Small intestine (tissue), 7 donors: ENCODE results near the gene NOS3. TPM values are rescaled to one million over a fixed set of nuclear protein-coding genes. Genes with fewer than 3 reads are reported as not detected.
"Not testable (repeated sequence)": the region's sequence is repeated elsewhere in the genome, so short reads cannot be mapped to it uniquely, and the experiment has no call there.

Experiments
- DNase-seq, 2 donors: peaks; one replicate each; pipeline versions ENCODE4 v3.0.0 to v3.0.0-alpha.2; 2013
- FAIRE-seq: peaks from 2 replicates; lab custom pipeline; 2012; peaks lifted over from hg19 to GRCh38; lab: Jason Lieb, UNC
- H3K27ac ChIP-seq, 3 donors: one replicate each; pipeline ENCODE4 v1.5.1; 2013; ENCODE audit warnings: low read length in 2 of 3, mild to moderate bottlenecking in 2 of 3, control low read depth in 1 of 3, inconsistent platforms in 1 of 3, low read depth in 1 of 3, moderate library complexity in 1 of 3
- H3K27me3 ChIP-seq, 3 donors: one replicate each; pipeline ENCODE4 v1.6.1; 2013; ENCODE audit warnings: low read length in 3 of 3, inconsistent platforms in 1 of 3; ENCODE audit not compliant: control insufficient read depth in 3 of 3, insufficient read depth in 3 of 3
- H3K36me3 ChIP-seq, 3 donors: one replicate each; pipeline ENCODE4 v1.6.1; 2013; ENCODE audit warnings: low read length in 3 of 3, inconsistent platforms in 1 of 3, low read depth in 1 of 3, mild to moderate bottlenecking in 1 of 3, moderate library complexity in 1 of 3; ENCODE audit not compliant: control insufficient read depth in 3 of 3, insufficient read depth in 2 of 3
- H3K4me1 ChIP-seq, 3 donors: one replicate each; pipeline ENCODE4 v1.6.1; 2013; ENCODE audit warnings: low read length in 2 of 3, inconsistent platforms in 1 of 3, low read depth in 1 of 3, mild to moderate bottlenecking in 1 of 3, moderate library complexity in 1 of 3; ENCODE audit not compliant: control insufficient read depth in 3 of 3, insufficient read depth in 2 of 3
- H3K4me3 ChIP-seq, 3 donors: one replicate each; pipeline ENCODE4 v1.5.1; 2013; ENCODE audit warnings: low read length in 3 of 3, control low read depth in 1 of 3, inconsistent platforms in 1 of 3, low read depth in 1 of 3, mild to moderate bottlenecking in 1 of 3, moderate library complexity in 1 of 3
- H3K9me3 ChIP-seq, 2 donors: one replicate each; pipeline ENCODE4 v1.6.1; 2013; ENCODE audit warnings: low read depth in 1 of 2, low read length in 1 of 2; ENCODE audit not compliant: control insufficient read depth in 2 of 2, insufficient read depth in 1 of 2
- WGBS, 3 donors: extraction: QIAGEN DNeasy Blood & Tissue Kit; methylation state at CpG; one replicate each; pipeline ENCODE4 v1.1.7; 2013; 5-methylcytosine and 5-hydroxymethylcytosine counted together
- polyA plus RNA-seq, 4 donors: library from polyadenylated mRNA; stranded (reverse) in 3 of 4; unstranded in 1 of 4; fragments of 200-250 nt in 3 of 4; fragments of 120-200 nt in 1 of 4; gene quantifications; one replicate each; pipeline versions ENCODE4 v1.2.1 to v1.2.3, GENCODE V29; 2013
- donor health status: healthy with polysubstance abuse.
- donor health status: control.
- donor health status: control.
- donor health status: Bipolar disorder and iron deficiency.
- donor health status: healthy.

The NOS3 gene
- polyA plus RNA-seq, 4 donors: 0.45 to 14.7 (median 4.7) TPM

DNA sequence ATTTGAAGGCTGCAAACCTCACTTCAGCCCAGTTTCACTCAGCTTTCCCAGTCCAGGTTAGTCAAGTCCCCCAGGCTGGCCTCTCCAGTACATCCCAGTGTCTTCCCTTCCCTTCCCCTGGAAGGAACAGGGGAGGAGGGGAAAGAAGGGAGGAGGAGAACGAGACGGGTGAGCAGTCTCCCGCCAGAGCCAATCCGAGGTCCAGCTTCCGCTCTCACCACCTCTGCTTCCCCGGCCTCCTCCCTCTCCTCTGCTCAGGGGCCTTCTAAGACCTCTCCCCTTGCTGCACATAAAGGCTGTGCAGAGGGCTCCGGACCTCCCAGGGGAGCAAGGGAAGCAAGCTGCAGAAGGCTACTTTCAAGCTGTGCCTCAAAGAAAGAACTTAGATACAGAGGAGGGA, 29.4 kb downstream of the NOS3 start:
- Histone ChIP-seq H3K27me3 (peaks cover 3 to 44% (median 10%) of the 10 kb centered on the region in 3 donors), H3K4me1 (peaks cover 0 to 17% (median 2%) of the 10 kb centered on the region in 3 donors), H3K4me3 (no peak overlapping the region), H3K36me3 (no peaks in the 10 kb centered on the region), H3K27ac (no peak overlapping the region), H3K9me3 (no peaks in the 10 kb centered on the region)
- FAIRE-seq (no peak), DNase-seq (no peak)
- 56 to 59% (median 58%) methylated on average over 7 of the region's 7 CpGs for WGBS, 3 donors

DNA sequence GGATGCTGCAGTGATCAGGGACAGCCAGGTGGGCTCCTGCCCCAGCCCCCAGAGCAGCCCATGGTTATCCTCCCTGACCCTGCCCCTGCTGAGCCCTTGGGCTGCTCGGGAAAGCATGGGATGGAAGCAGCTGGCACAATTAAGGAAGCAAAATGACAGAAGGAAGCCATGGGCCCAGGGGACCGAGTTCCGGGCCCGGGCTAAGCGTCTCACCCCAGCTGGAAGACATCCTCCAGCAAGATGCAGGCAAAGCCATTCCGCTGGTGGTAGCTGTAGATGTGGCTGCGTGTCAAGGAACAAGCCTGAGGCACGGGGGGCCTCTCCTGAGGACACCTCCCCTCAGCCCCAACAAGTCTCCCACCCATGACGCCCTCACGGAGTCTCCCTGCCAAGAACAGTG, 32.4 kb downstream of the NOS3 start:
- FAIRE-seq (no peak), DNase-seq (no peak)
- WGBS, 3 donors: 78 to 82% (median 82%) methylated on average over 10 of the region's 10 CpGs
- no peaks in the 10 kb centered on the region for H3K36me3 ChIP-seq
- peaks cover 0 to 18% (median 2%) of the 10 kb centered on the region in 3 donors for H3K4me1 ChIP-seq
- peaks cover 3 to 30% (median 10%) of the 10 kb centered on the region in 3 donors for H3K27me3 ChIP-seq
- H3K9me3 ChIP-seq: no peaks in the 10 kb centered on the region
- no peak overlapping the region for H3K27ac ChIP-seq
- H3K4me3 ChIP-seq: no peak overlapping the region

DNA sequence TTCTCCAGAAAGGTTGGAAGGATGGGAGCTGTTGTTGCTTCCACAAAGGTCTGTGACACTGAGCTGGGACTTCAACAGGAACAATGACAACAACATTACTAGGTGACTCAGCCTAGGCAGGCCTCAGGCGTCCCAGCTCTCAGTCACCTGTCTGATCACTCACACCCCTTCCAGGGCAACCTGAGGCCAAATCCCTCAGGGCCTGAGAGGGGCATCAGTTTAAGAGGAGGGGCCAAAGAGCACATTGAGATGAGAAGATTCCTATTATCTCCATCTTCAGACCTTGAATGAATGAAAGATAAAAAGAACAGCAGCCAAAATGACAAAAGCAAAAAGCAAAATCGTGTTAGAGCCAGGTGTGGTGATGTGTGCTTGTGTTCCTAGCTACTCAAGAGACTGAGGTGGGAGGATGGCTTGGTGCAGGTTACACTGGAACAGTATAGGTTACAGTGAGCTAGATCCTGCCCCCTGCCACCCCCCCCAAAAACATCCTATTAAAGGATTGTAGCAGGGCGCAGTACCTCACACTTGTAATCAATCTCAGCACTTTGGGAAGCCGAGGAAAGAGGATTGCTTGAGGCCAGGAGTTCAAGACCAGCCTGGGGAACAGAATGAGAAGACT, 33.7 kb downstream of the NOS3 start, which contains the start of gene ATG9B:
Gene ATG9B, minus strand, starts transcription at position 60 of the 622 bp plus-strand sequence. CDS start 71 bp downstream, outside the sequence.
- Histone ChIP-seq H3K9me3 (no peaks in the 10 kb centered on the region), H3K4me1 (peaks cover 0 to 16% (median 0%) of the 10 kb centered on the region in 3 donors), H3K27ac (no peak within 1 kb of the TSS), H3K27me3 (peaks cover 0 to 18% (median 5%) of the 10 kb centered on the region in 3 donors), H3K4me3 (no peak within 1 kb of the TSS), H3K36me3 (no peaks in the 10 kb centered on the region)
- 70 to 73% (median 73%) methylated on average over 4 of the region's 4 CpGs for WGBS, 3 donors
- DNase-seq: no peak
- no peak for FAIRE-seq

DNA sequence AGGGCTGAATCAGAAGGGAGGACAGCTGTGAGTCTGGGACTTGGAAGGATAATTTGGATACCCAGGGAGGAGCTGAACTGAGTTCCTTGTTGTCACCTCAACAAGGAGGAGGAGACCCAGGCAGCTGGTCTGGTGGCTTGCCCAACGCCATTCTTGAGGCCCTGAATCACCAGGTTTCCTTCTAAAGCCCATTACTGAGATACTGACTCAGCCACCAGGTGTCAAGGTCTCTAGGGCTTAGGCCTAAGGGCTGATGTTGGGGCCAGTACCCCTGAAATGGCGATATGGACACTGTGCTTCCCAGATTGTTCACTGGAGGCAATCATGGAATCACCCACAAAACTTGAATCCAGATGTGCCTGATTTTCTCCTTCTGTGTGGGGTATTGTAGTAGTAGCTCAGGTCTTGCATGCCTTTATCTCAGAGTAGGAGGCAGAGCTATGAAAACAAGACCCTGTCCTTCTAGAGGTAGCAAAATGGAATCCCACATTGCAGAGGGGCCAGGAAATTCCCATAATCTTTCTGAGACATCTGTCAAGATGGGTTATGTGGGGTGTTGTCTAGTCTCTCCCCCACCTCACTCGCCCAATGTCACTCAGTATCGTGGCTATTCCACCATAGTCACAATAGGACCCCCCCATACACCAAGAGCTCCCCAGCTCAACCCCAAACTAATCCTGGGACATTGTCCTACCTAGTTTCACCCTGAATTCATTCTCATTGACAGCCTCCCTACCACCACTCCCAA, 35.3 kb downstream of the NOS3 start:
- peaks cover 0 to 2% (median 0%) of the 10 kb centered on the region in 3 donors for H3K27me3 ChIP-seq
- H3K9me3 ChIP-seq: no peaks in the 10 kb centered on the region
- no peak for FAIRE-seq
- 83 to 86% (median 86%) methylated on average over 4 of the region's 4 CpGs for WGBS, 3 donors
- no peak for DNase-seq
- peaks cover 0 to 16% (median 0%) of the 10 kb centered on the region in 3 donors for H3K4me1 ChIP-seq
- no peak overlapping the region for H3K4me3 ChIP-seq
- no peaks in the 10 kb centered on the region for H3K36me3 ChIP-seq
- H3K27ac ChIP-seq: no peak overlapping the region

DNA sequence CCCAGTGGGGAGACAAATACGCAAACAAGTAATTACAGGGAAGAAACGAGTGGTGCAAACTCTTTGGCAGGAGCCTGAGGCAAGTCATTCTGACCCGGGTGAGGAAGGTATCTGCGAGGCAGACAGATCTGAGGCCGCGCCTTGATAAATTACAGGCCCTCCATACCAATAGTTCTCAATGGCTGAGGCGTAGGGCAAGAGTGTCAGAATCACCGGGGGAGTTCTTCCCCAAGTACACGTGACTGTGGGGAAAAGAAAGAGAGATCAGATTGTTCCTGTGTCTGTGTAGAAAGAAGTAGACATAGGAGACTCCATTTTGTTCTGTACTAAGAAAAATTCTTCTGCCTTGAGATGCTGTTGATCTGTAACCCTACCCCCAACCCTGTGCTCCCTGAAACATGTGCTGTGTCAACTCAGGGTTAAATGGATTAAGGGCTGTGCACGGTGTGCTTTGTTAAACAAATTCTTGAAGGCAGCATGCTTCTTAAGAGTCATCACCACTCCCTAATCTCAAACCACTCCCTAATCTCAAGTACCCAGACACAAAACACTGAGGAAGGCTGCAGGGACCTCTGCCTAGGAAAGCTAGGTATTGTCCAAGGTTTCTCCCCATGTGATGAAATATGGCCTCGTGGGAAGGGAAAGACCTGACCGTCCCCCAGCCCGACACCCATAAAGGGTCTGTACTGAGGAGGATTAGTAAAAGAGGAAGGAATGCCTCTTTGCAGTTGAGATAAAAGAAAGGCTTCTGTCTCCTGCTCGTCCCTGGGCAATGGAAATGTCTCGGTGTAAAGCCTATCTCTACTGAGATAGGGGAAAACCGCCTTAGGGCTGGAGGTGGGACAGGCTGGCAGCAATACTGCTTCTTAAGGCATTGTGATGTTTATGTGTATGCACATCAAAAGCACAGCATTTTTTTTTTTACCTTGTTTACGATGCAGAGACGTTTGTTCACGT, 36.2 kb downstream of the NOS3 start:
- H3K36me3 ChIP-seq, FAIRE-seq, H3K4me3 ChIP-seq, H3K27me3 ChIP-seq, H3K9me3 ChIP-seq: not testable (repeated sequence)
- H3K27ac ChIP-seq: peak overlapping the region in 2 of 3 donors; percentile 82 to 88
- H3K4me1 ChIP-seq: peaks cover 0 to 16% (median 0%) of the 10 kb centered on the region in 3 donors
- WGBS, 3 donors: 25 to 38% (median 36%) methylated on average over 19 of the region's 19 CpGs
- peak; percentile 53 to 56 for DNase-seq

DNA sequence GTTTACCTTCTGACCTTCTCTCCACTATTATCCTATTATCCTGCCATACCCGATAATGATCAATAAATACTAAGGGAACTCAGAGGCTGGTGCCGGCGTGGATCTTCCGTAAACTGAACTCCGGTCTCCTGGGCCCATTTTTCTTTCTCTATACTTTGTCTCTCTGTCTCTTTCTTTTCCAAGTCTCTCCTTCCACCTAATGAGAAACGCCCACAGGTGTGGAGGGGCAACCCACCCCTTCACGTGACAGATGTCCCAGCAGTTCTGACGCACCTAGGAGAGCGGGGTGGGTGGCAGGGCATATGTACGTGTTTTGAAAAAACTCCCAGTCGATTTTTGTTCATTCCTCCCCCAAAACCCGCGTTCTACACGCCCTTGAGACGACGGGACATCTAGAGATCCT, 36.9 kb downstream of the NOS3 start:
- not testable (repeated sequence) for FAIRE-seq
- peak overlapping the region; percentile 5 to 88 (median 82) for H3K27ac ChIP-seq

DNA sequence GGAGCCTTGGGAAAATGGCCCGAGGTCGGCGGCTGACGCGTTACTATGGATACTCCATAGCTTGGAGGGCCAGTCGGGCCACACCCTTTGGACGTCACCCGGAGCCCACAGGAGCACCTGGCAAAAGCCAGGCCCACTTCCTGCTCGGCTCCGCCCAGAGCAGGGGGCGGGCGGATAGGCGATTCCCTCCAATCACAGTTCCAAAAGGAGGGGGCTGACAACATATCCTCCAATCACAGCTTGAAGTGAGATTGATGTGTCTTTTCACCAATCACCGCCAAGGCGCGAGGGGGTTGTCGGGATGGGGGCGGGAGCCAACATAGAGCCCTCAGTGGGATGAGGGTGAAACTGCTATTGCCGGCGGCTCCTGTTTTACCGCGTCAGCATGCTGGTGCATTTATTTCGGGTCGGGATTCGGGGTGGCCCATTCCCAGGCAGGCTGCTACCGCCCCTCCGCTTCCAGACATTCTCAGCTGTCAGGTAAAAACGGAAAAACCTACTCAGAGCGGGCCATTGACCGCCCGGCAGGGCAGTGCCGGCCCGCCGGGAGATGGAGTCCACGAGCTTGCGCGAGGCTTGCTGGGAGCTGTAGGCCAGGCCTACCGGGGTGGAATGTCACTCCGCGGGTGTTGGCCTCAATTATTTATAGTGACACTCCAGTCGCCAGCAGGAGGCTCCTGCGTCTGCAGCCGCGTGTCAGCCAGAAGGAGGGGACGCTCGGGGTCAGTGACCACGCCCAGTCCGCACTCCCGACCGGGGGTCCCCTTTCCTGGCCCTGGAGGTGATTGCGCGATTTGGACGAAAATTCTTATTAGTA, 37.5 kb downstream of the NOS3 start, which contains the start of gene ABCB8:
Gene ABCB8, plus strand, starts transcription at position 320 of the 817 bp plus-strand sequence. Its CDS starts 66 bp downstream, at position 386.
- Histone ChIP-seq H3K27me3 (no peaks in the 10 kb centered on the region), H3K27ac (peak within 1 kb of the TSS; percentile 70 to 88 (median 87)), H3K4me1 (peaks cover 0 to 16% (median 0%) of the 10 kb centered on the region in 3 donors), H3K4me3 (peak within 1 kb of the TSS; percentile 33 to 77 (median 67)), H3K36me3 (peaks cover 0 to 18% (median 0%) of the 10 kb centered on the region in 3 donors), H3K9me3 (no peaks in the 10 kb centered on the region)
- WGBS, 3 donors: 1% methylated on average over 53 of the region's 53 CpGs
- FAIRE-seq (no peak), DNase-seq (peak; percentile 99 to 100)

More for the DNA sequence above, 36.9 kb downstream of the NOS3 start:
- not testable (repeated sequence) for H3K9me3 ChIP-seq, H3K27me3 ChIP-seq, DNase-seq
- 3 to 8% (median 6%) methylated on average over 16 of the region's 16 CpGs for WGBS, 3 donors
- Histone ChIP-seq H3K4me1 (peaks cover 0 to 16% (median 0%) of the 10 kb centered on the region in 3 donors), H3K4me3 (peak overlapping the region; percentile 17 to 77 (median 67)), H3K36me3 (peaks cover 0 to 12% (median 0%) of the 10 kb centered on the region in 3 donors)
